ENCODE measurements around the gene BTBD10.

DNA sequence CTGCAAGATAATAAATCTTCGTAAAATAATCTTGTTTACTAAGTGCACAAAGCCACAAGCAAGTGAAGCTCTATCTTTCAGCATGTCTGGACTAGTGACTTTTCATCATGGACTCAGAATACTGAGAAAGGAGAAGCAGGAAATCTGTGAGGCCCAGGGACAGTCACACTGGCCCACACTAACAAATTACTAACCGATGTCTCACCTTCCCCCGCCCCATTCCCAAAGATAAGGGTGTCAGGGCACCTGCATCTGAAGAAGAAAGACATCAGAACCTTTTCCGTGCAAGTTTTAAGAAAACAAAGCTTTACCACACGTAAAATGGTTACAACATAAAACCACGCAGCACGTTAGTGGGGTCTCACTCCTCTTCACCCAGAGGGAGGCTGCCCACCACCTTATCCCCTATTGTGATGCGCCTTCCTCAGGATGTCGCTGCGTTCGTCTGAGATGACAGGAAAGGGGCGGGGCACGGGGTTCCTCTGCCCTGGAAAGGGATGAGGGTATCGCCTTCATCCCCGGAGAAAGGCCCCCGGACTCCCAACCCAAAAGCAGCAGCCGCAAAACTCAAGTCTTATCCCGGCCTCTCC, 616 bp downstream of the BTBD10 start:
- TF ChIP-seq, protein P1, sequence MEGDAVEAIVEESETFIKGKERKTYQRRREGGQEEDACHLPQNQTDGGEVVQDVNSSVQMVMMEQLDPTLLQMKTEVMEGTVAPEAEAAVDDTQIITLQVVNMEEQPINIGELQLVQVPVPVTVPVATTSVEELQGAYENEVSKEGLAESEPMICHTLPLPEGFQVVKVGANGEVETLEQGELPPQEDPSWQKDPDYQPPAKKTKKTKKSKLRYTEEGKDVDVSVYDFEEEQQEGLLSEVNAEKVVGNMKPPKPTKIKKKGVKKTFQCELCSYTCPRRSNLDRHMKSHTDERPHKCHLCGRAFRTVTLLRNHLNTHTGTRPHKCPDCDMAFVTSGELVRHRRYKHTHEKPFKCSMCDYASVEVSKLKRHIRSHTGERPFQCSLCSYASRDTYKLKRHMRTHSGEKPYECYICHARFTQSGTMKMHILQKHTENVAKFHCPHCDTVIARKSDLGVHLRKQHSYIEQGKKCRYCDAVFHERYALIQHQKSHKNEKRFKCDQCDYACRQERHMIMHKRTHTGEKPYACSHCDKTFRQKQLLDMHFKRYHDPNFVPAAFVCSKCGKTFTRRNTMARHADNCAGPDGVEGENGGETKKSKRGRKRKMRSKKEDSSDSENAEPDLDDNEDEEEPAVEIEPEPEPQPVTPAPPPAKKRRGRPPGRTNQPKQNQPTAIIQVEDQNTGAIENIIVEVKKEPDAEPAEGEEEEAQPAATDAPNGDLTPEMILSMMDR (conservative IDR thresholded peaks at IDR 0.05; ENCODE audit: low read depth in 2 of 2), result no peak; a peak in 1 of 4 replicates
- TF ChIP-seq CREB1 (CRISPR knock-in tag; IDR thresholded peaks at IDR 0.05; ENCODE audit: low read depth), result no peak
- TF ChIP-seq EZH2 (IDR thresholded peaks at IDR 0.05; ENCODE audit: low read depth, unreplicated experiment), result no peak
- no peak for TF ChIP-seq POLR2AphosphoS5 (IDR thresholded peaks at IDR 0.05; ENCODE audit: low read depth)
- TF ChIP-seq, protein P2, sequence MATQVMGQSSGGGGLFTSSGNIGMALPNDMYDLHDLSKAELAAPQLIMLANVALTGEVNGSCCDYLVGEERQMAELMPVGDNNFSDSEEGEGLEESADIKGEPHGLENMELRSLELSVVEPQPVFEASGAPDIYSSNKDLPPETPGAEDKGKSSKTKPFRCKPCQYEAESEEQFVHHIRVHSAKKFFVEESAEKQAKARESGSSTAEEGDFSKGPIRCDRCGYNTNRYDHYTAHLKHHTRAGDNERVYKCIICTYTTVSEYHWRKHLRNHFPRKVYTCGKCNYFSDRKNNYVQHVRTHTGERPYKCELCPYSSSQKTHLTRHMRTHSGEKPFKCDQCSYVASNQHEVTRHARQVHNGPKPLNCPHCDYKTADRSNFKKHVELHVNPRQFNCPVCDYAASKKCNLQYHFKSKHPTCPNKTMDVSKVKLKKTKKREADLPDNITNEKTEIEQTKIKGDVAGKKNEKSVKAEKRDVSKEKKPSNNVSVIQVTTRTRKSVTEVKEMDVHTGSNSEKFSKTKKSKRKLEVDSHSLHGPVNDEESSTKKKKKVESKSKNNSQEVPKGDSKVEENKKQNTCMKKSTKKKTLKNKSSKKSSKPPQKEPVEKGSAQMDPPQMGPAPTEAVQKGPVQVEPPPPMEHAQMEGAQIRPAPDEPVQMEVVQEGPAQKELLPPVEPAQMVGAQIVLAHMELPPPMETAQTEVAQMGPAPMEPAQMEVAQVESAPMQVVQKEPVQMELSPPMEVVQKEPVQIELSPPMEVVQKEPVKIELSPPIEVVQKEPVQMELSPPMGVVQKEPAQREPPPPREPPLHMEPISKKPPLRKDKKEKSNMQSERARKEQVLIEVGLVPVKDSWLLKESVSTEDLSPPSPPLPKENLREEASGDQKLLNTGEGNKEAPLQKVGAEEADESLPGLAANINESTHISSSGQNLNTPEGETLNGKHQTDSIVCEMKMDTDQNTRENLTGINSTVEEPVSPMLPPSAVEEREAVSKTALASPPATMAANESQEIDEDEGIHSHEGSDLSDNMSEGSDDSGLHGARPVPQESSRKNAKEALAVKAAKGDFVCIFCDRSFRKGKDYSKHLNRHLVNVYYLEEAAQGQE (IDR thresholded peaks at IDR 0.05; ENCODE audit: unreplicated experiment), result no peak
- no peak for TF ChIP-seq EZH2phosphoT487 (IDR thresholded peaks at IDR 0.05; ENCODE audit: unreplicated experiment)
